Trophoblast cell (in vitro differentiated cells and primary cell): ENCODE data around the gene UNC45B. TPM values are rescaled to one million over a fixed set of nuclear protein-coding genes. Genes with fewer than 3 reads are reported as not detected.

Experiments used
- DNase-seq, 2 donors: peaks; one replicate each; pipeline ENCODE4 v3.0.0-alpha.2; 2016
- H2AFZ ChIP-seq: 2 replicates; pipeline ENCODE4 v1.6.1; 2013; ENCODE audit warnings: low read length, moderate library complexity, mild to moderate bottlenecking; ENCODE audit not compliant: insufficient read depth, poor library complexity
- H2AK5ac ChIP-seq: 2 replicates; pipeline ENCODE4 v1.6.1; 2013; ENCODE audit warnings: mild to moderate bottlenecking, low read length
- H2BK120ac ChIP-seq: 2 replicates; pipeline ENCODE4 v1.6.1; 2013; ENCODE audit warnings: low read length, mild to moderate bottlenecking, moderate library complexity; ENCODE audit not compliant: insufficient read depth, poor library complexity
- H2BK12ac ChIP-seq: 2 replicates; pipeline ENCODE4 v1.6.1; 2013; ENCODE audit warnings: mild to moderate bottlenecking, low read length, moderate library complexity
- H2BK5ac ChIP-seq: 2 replicates; pipeline ENCODE4 v1.6.1; 2013; ENCODE audit warnings: low read length, low read depth, moderate library complexity, mild to moderate bottlenecking; ENCODE audit not compliant: poor library complexity
- H3K14ac ChIP-seq: 2 replicates; pipeline ENCODE4 v1.6.1; 2013; ENCODE audit warnings: mild to moderate bottlenecking, low read length
- H3K18ac ChIP-seq: 2 replicates; pipeline ENCODE4 v1.6.1; 2013; ENCODE audit warnings: mild to moderate bottlenecking, low read length
- H3K23ac ChIP-seq: 2 replicates; pipeline ENCODE4 v1.6.1; 2013; ENCODE audit warnings: low read length
- H3K27ac ChIP-seq: 2 replicates; pipeline ENCODE4 v1.5.1; 2013; ENCODE audit warnings: low read depth, mild to moderate bottlenecking, inconsistent platforms, low read length, moderate library complexity
- H3K27me3 ChIP-seq: 2 replicates; pipeline ENCODE4 v1.6.1; 2013; ENCODE audit warnings: inconsistent platforms, mild to moderate bottlenecking, low read length, moderate library complexity; ENCODE audit not compliant: insufficient read depth
- H3K36me3 ChIP-seq, 2 experiments: 1 replicate in 1 of 2; 2 replicates in 1 of 2; pipeline ENCODE4 v1.6.1; 2013; ENCODE audit warnings: low read length in 2 of 2, mild to moderate bottlenecking in 2 of 2, moderate library complexity in 1 of 2; ENCODE audit not compliant: insufficient read depth in 2 of 2, control insufficient read depth in 1 of 2
- H3K4ac ChIP-seq: 2 replicates; pipeline ENCODE4 v1.6.1; 2013; ENCODE audit warnings: low read depth, mild to moderate bottlenecking, low read length, moderate library complexity
- H3K4me1 ChIP-seq, 2 experiments: 1 replicate in 1 of 2; 2 replicates in 1 of 2; pipeline ENCODE4 v1.6.1; 2013; ENCODE audit warnings: low read length in 2 of 2, mild to moderate bottlenecking in 2 of 2, moderate library complexity in 1 of 2; ENCODE audit not compliant: insufficient read depth in 2 of 2, control insufficient read depth in 1 of 2
- H3K4me2 ChIP-seq: 2 replicates; pipeline ENCODE4 v1.6.1; 2013; ENCODE audit warnings: inconsistent platforms, mild to moderate bottlenecking, low read length, moderate library complexity
- H3K4me3 ChIP-seq: 2 replicates; pipeline ENCODE4 v1.5.1; 2013; ENCODE audit warnings: mild to moderate bottlenecking, low read depth, low read length, inconsistent platforms
- H3K79me1 ChIP-seq: one replicate; pipeline ENCODE4 v1.6.1; 2013; ENCODE audit warnings: low read length
- H3K79me2 ChIP-seq: 2 replicates; pipeline ENCODE4 v1.6.1; 2013; ENCODE audit warnings: low read length, mild to moderate bottlenecking; ENCODE audit not compliant: control insufficient read depth, insufficient read depth, poor library complexity
- H3K9ac ChIP-seq: 2 replicates; pipeline ENCODE4 v1.6.1; 2013; ENCODE audit warnings: mild to moderate bottlenecking, low read length
- H3K9me3 ChIP-seq: 2 replicates; pipeline ENCODE4 v1.6.1; 2013; ENCODE audit warnings: low read depth, mild to moderate bottlenecking, control low read depth, inconsistent platforms, low read length; ENCODE audit not compliant: insufficient read depth
- H4K12ac ChIP-seq: 2 replicates; pipeline ENCODE4 v1.6.1; 2013; ENCODE audit warnings: low read depth, mild to moderate bottlenecking, low read length, moderate library complexity
- H4K8ac ChIP-seq: 2 replicates; pipeline ENCODE4 v1.6.1; 2013; ENCODE audit warnings: low read depth, mild to moderate bottlenecking, low read length, moderate library complexity
- H4K91ac ChIP-seq: one replicate; pipeline ENCODE4 v1.6.1; 2013; ENCODE audit warnings: low read depth, mild to moderate bottlenecking, low read length, moderate library complexity
- WGBS: extraction: QIAGEN DNeasy Blood & Tissue Kit; methylation state at CpG from one replicate; pipeline ENCODE4 v1.1.7; 2013; ENCODE audit warnings: missing lambda C conversion rate; ENCODE audit not compliant: insufficient read length, insufficient coverage; ENCODE audit errors: extremely low coverage; 5-methylcytosine and 5-hydroxymethylcytosine counted together
- polyA plus RNA-seq: library from polyadenylated mRNA; stranded (reverse); fragments of 200-250 nt; gene quantifications from 2 replicates; pipeline ENCODE4 v1.2.3, GENCODE V29; 2013

Gene UNC45B, protein sequence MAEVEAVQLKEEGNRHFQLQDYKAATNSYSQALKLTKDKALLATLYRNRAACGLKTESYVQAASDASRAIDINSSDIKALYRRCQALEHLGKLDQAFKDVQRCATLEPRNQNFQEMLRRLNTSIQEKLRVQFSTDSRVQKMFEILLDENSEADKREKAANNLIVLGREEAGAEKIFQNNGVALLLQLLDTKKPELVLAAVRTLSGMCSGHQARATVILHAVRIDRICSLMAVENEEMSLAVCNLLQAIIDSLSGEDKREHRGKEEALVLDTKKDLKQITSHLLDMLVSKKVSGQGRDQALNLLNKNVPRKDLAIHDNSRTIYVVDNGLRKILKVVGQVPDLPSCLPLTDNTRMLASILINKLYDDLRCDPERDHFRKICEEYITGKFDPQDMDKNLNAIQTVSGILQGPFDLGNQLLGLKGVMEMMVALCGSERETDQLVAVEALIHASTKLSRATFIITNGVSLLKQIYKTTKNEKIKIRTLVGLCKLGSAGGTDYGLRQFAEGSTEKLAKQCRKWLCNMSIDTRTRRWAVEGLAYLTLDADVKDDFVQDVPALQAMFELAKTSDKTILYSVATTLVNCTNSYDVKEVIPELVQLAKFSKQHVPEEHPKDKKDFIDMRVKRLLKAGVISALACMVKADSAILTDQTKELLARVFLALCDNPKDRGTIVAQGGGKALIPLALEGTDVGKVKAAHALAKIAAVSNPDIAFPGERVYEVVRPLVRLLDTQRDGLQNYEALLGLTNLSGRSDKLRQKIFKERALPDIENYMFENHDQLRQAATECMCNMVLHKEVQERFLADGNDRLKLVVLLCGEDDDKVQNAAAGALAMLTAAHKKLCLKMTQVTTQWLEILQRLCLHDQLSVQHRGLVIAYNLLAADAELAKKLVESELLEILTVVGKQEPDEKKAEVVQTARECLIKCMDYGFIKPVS
- polyA plus RNA-seq, result 0.05 and 0.11 TPM in 2 replicates

DNA sequence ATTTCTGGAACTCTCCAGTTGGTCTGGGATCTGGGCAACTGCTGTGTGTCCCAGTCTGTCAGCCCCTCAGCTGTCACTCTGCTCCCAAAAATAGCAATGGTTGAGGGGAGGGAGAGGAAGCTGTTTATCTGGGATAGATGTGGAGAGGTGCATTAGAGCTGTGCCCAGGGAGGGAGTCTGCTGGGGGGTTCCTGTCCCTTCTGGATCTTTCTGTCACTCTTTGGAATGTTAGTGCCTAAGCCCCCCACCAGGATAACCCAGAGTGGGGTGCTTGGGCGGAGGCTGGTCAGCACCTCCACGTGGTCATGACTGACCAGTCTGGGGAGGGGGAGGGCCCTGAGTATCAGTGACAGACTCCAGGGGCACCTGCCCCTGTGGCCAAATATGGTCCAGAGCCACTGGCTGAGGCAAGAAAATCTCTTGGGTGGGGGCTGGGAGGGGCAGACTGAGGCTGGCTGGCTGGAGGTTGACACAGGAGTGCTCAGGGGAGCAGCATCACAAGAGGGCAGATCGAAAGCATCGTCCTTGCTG is at the start of gene UNC45B:
Gene UNC45B (plus strand): TSS at position 443 of the 531 bp plus-strand sequence. CDS start 447 bp downstream, outside the sequence.
- Histone ChIP-seq H3K4me1 (peaks cover 9 to 10% of the 10 kb centered on the region in 2 experiments), H4K91ac (no peak within 1 kb of the TSS)
- WGBS, result no CpG with 5 or more reads among the region's 4 CpGs

DNA sequence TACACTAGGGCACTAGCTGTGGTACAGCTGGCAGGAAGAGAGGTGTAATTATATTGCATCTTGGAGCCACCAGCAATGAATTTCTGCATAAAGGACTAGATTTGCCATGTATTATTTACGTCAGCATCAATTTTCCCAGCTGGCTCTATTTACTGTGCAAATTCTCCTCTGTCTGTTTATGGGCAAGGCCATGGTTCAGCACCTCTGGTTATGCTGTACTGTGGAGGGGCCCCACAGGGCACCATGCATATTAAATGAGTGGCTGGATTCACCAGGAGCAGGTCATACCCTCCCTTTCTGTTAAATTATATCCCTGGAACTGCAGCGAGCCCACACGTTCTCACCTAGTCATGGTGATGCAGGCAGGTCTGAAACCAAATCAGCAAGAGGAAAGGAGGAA is 47.7 kb upstream of the UNC45B start:
- H2AFZ ChIP-seq, result no peak overlapping the region
- H3K27ac ChIP-seq, result no peak overlapping the region
- H3K23ac ChIP-seq, result no peak overlapping the region
- no peak overlapping the region for H2BK120ac ChIP-seq
- H3K79me2 ChIP-seq, result no peaks in the 10 kb centered on the region
- DNase-seq, result no peak
- H3K27me3 ChIP-seq, result no peaks in the 10 kb centered on the region
- H3K4me1 ChIP-seq, result peaks cover 4 to 7% of the 10 kb centered on the region in 2 experiments
- no peak overlapping the region for H2BK12ac ChIP-seq
- no peak overlapping the region for H4K12ac ChIP-seq
- no peak overlapping the region for H3K4ac ChIP-seq
- no CpG with 5 or more reads among the region's 3 CpGs for WGBS
- peaks cover 11 to 18% of the 10 kb centered on the region in 2 experiments for H3K36me3 ChIP-seq
- H2BK5ac ChIP-seq, result no peak overlapping the region
- H3K4me3 ChIP-seq, result no peak overlapping the region
- no peak overlapping the region for H3K14ac ChIP-seq
- H3K9me3 ChIP-seq, result no peaks in the 10 kb centered on the region
- no peak overlapping the region for H2AK5ac ChIP-seq
- H3K9ac ChIP-seq, result no peak overlapping the region
- no peaks in the 10 kb centered on the region for H3K79me1 ChIP-seq
- no peak overlapping the region for H3K4me2 ChIP-seq
- no peak overlapping the region for H4K8ac ChIP-seq
- H4K91ac ChIP-seq, result no peak overlapping the region
- H3K18ac ChIP-seq, result no peak overlapping the region

More for the DNA sequence above, at the start of gene UNC45B:
- Histone ChIP-seq H3K23ac (no peak within 1 kb of the TSS), H3K27ac (no peak within 1 kb of the TSS), H3K27me3 (no peaks in the 10 kb centered on the region), H2AK5ac (no peak within 1 kb of the TSS), H4K12ac (no peak within 1 kb of the TSS), H3K4me3 (no peak within 1 kb of the TSS), H2BK120ac (no peak within 1 kb of the TSS), H2BK12ac (no peak within 1 kb of the TSS), H3K9me3 (peaks cover 4% of the 10 kb centered on the region), H3K79me2 (no peaks in the 10 kb centered on the region), H3K9ac (no peak within 1 kb of the TSS), H3K4me2 (no peak within 1 kb of the TSS), H2AFZ (no peak within 1 kb of the TSS), H3K36me3 (no peaks in the 10 kb centered on the region), H3K4ac (no peak within 1 kb of the TSS), H2BK5ac (no peak within 1 kb of the TSS), H4K8ac (no peak within 1 kb of the TSS), H3K14ac (no peak within 1 kb of the TSS), H3K18ac (no peak within 1 kb of the TSS), H3K79me1 (no peaks in the 10 kb centered on the region)
- no peak for DNase-seq

DNA sequence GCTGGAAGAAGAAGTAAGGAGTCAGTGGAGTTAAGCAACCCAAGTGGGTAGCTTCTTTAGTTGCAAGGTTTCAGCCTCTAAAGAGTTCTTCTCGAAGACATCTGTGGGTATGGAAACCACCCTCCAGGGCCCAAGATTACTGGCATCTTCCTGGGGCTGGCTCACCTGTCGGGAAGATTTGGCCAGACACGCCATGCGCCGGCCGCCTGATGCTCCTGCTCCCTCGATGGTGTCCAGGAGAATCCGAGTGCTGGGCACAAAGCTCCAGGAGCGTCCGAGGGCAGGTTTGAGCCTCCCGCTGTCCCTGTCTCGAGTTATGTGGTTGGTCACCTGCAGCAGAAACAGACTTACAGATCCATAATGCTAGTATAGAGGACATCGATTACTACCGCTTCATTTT is 46.6 kb upstream of the UNC45B start:
- Histone ChIP-seq H2AK5ac (no peak overlapping the region), H3K27ac (no peak overlapping the region), H3K4ac (no peak overlapping the region), H3K4me1 (peaks cover 4 to 7% of the 10 kb centered on the region in 2 experiments), H2BK5ac (no peak overlapping the region), H3K27me3 (no peaks in the 10 kb centered on the region), H3K4me2 (no peak overlapping the region), H3K14ac (no peak overlapping the region), H3K18ac (no peak overlapping the region), H4K8ac (no peak overlapping the region), H3K4me3 (no peak overlapping the region), H4K91ac (no peak overlapping the region), H4K12ac (no peak overlapping the region), H3K9me3 (no peaks in the 10 kb centered on the region), H3K9ac (no peak overlapping the region), H2BK120ac (no peak overlapping the region), H3K79me2 (no peaks in the 10 kb centered on the region), H2BK12ac (no peak overlapping the region), H3K23ac (no peak overlapping the region), H2AFZ (no peak overlapping the region), H3K36me3 (peaks cover 11 to 21% of the 10 kb centered on the region in 2 experiments), H3K79me1 (no peaks in the 10 kb centered on the region)
- DNase-seq, result no peak
- no CpG with 5 or more reads among the region's 14 CpGs for WGBS

DNA sequence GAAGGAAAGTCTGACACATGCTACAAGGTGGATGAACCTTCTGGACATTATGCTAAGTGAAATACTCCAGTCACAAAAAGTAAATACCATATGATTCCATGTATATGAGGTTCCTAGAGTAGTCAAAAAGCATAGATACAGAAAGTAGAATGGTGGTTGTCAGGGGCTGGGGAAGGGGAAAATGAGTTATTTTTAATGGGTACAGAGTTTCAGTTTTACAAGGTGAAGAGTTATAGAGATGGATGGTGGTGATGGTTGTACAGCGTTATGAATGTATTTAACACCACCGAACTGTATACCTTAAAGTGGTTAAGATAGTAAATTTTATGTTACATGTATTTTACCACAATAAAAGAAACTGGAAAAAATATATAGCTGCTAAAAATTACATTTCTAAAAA is 45.9 kb upstream of the UNC45B start:
- Histone ChIP-seq H3K9ac (no peak overlapping the region), H2BK120ac (no peak overlapping the region), H3K4me3 (no peak overlapping the region), H3K14ac (no peak overlapping the region), H2AFZ (no peak overlapping the region), H4K91ac (no peak overlapping the region), H2BK5ac (no peak overlapping the region), H3K23ac (no peak overlapping the region), H3K18ac (no peak overlapping the region), H3K4me2 (no peak overlapping the region), H3K79me1 (no peaks in the 10 kb centered on the region), H3K36me3 (peaks cover 11 to 26% of the 10 kb centered on the region in 2 experiments), H2AK5ac (no peak overlapping the region), H3K27me3 (no peaks in the 10 kb centered on the region), H4K12ac (no peak overlapping the region), H2BK12ac (no peak overlapping the region), H3K79me2 (no peaks in the 10 kb centered on the region), H3K4me1 (peaks cover 4 to 7% of the 10 kb centered on the region in 2 experiments), H4K8ac (no peak overlapping the region), H3K27ac (no peak overlapping the region), H3K9me3 (no peaks in the 10 kb centered on the region), H3K4ac (no peak overlapping the region)
- WGBS, result no CpG with 5 or more reads among the region's 2 CpGs
- no peak for DNase-seq
